ENCODE data around the gene CHST3.

Gene CHST3

GRCh38 chr10:72009425-72010081 is 45.4 kb downstream of the CHST3 start:
- DNase-seq (ENCODE audit: low read depth): peak; percentile 88
- TF ChIP-seq CTCF (IDR thresholded peaks at IDR 0.05; ENCODE audit: insufficient read depth, low read depth, low read length, missing control alignments): no peak
- H3K4me3 ChIP-seq (ENCODE audit: low read length): no peak overlapping the region

GRCh38 chr10:72010234-72010973 is 46.2 kb downstream of the CHST3 start:
- DNase-seq (ENCODE audit: low read depth): no peak
- no peak for TF ChIP-seq CTCF (IDR thresholded peaks at IDR 0.05; ENCODE audit: insufficient read depth, low read depth, low read length, missing control alignments)
- H3K4me3 ChIP-seq (ENCODE audit: low read length): no peak overlapping the region

- no peak overlapping the region for H3K4me3 ChIP-seq (ENCODE audit: low read length)
- no peak for DNase-seq (ENCODE audit: low read depth)
- no peak for TF ChIP-seq CTCF (IDR thresholded peaks at IDR 0.05; ENCODE audit: insufficient read depth, low read depth, low read length, missing control alignments)
These were observed 46.8 kb downstream of the CHST3 start for GRCh38 chr10:72011016-72011415.

- DNase-seq (ENCODE audit: low read depth): no peak
- H3K4me3 ChIP-seq (ENCODE audit: low read length): no peak overlapping the region
- no peak for TF ChIP-seq CTCF (IDR thresholded peaks at IDR 0.05; ENCODE audit: insufficient read depth, low read depth, low read length, missing control alignments)
These were observed 47.3 kb downstream of the CHST3 start for GRCh38 chr10:72011468-72011867.

- no peak overlapping the region for H3K4me3 ChIP-seq (ENCODE audit: low read length)
- TF ChIP-seq CTCF (IDR thresholded peaks at IDR 0.05; ENCODE audit: insufficient read depth, low read depth, low read length, missing control alignments): no peak
- no peak for DNase-seq (ENCODE audit: low read depth)
These were observed 47.8 kb downstream of the CHST3 start for GRCh38 chr10:72011976-72012512.

GRCh38 chr10:72012796-72013195 is 48.6 kb downstream of the CHST3 start:
- no peak overlapping the region for H3K4me3 ChIP-seq (ENCODE audit: low read length)

More at GRCh38 chr10:72012796-72013195, 48.6 kb downstream of the CHST3 start:
- no peak for TF ChIP-seq CTCF (IDR thresholded peaks at IDR 0.05; ENCODE audit: insufficient read depth, low read depth, low read length, missing control alignments)
- no peak for DNase-seq (ENCODE audit: low read depth)

All from epithelial cell of esophagus (primary cell).